GM12878 (cell line): Measurements from ENCODE around the gene NFATC1. TPM values are rescaled to one million over a fixed set of nuclear protein-coding genes. Genes with fewer than 3 reads are reported as not detected.

Experiments
- ATAC-seq: fragments of 200-7000 bp; cut with Tn5 transposase; 3 replicates; pipeline ENCODE4 v1.9.1; 2020; ENCODE audit warnings: mild to moderate bottlenecking, moderate library complexity
- BruUV-seq: library from RNA; stranded (reverse); fragments of 400-500 nt; replicated peaks from 2 replicates; lab custom pipeline; 2021; lab: Mats Ljungman, UMichigan
- CTCF ChIA-PET: fragments of 300-600 bp; sonication (Branson Sonifier 250); formaldehyde crosslinking; extraction: SDS; loops from one replicate; lab custom pipeline; 2021; ENCODE audit warnings: inconsistent platforms; lab: Yijun Ruan, JAX
- POLR2A ChIA-PET: fragments of 350-600 bp; formaldehyde crosslinking; extraction: SDS; loops from one replicate; lab custom pipeline; 2021; ENCODE audit warnings: inconsistent platforms; lab: Charles Lee
- RAD21 ChIA-PET: fragments of 300-600 bp; sonication (Branson Sonifier 250); formaldehyde crosslinking; loops from one replicate; lab custom pipeline; 2023; ENCODE audit warnings: antibody characterized with exemption; ENCODE audit not compliant: unreplicated experiment; lab: Charles Lee
- SMC1A ChIA-PET: fragments of 300-600 bp; sonication (Branson Sonifier 250); formaldehyde crosslinking; loops from one replicate; lab custom pipeline; 2023; ENCODE audit not compliant: unreplicated experiment, uncharacterized antibody; lab: Charles Lee
- DNase-seq: peaks from one replicate; pipeline ENCODE4 v3.0.0-alpha.2; 2011; ENCODE audit warnings: low read depth, low spot score
- FAIRE-seq: peaks from 3 replicates; lab custom pipeline; 2011; peaks lifted over from hg19 to GRCh38; lab: Jason Lieb, UNC
- H2AFZ ChIP-seq: 2 replicates; pipeline ENCODE4 v1.6.0; 2011; ENCODE audit warnings: low read depth, low read length, control low read depth; ENCODE audit not compliant: control insufficient read depth
- H3K27ac ChIP-seq: 2 replicates; pipeline ENCODE4 v1.5.1; 2011; ENCODE audit warnings: control low read depth; ENCODE audit not compliant: control insufficient read depth, insufficient read depth
- H3K27me3 ChIP-seq, 2 experiments: replicated peaks in 1 of 2; 2 replicates each; pipeline versions ENCODE4 v1.6.0 to v1.6.1; 2011; ENCODE audit warnings: low read length in 1 of 2; ENCODE audit not compliant: control insufficient read depth in 2 of 2, insufficient read depth in 2 of 2
- H3K36me3 ChIP-seq, 2 experiments: 2 replicates each; pipeline ENCODE4 v1.5.1; 2011; ENCODE audit warnings: low read length in 1 of 2; ENCODE audit not compliant: control insufficient read depth in 2 of 2, insufficient read depth in 2 of 2
- H3K4me1 ChIP-seq: 2 replicates; pipeline ENCODE4 v1.6.1; 2011; ENCODE audit warnings: mild to moderate bottlenecking, low read length, moderate library complexity, mixed read lengths; ENCODE audit not compliant: control insufficient read depth, insufficient read depth
- H3K4me2 ChIP-seq: 2 replicates; pipeline ENCODE4 v1.6.0; 2011; ENCODE audit warnings: control low read depth; ENCODE audit not compliant: control insufficient read depth, insufficient read depth
- H3K4me3 ChIP-seq: fragments of 200-600 bp; sonication (generic); 2 replicates; pipeline ENCODE4 v1.5.1; 2016
- H3K79me2 ChIP-seq: 2 replicates; pipeline ENCODE4 v1.6.0; 2011; ENCODE audit warnings: low read length; ENCODE audit not compliant: control insufficient read depth, insufficient read depth
- H3K9ac ChIP-seq: 2 replicates; pipeline ENCODE4 v1.8.0; 2011; ENCODE audit warnings: low read length, control low read depth, mixed read lengths; ENCODE audit not compliant: control insufficient read depth, insufficient read depth
- H3K9me3 ChIP-seq: replicated peaks from 3 replicates; pipeline ENCODE4 v1.5.1; 2011; ENCODE audit warnings: mild to moderate bottlenecking, low read length; ENCODE audit not compliant: control insufficient read depth, insufficient read depth
- H4K20me1 ChIP-seq: 2 replicates; pipeline ENCODE4 v1.6.0; 2011; ENCODE audit not compliant: control insufficient read depth, insufficient read depth
- DPF2 ChIP-seq: fragments of 450-650 bp; IDR thresholded peaks from 2 replicates; pipeline ENCODE4 v1.6.1; 2017; ENCODE audit warnings: mild to moderate bottlenecking
- IRF4 ChIP-seq: IDR thresholded peaks from 2 replicates; pipeline ENCODE4 v1.6.1; 2011; ENCODE audit warnings: low read depth, low read length
- KLF5 ChIP-seq: fragments of 450-650 bp; IDR thresholded peaks from 2 replicates; pipeline ENCODE4 v1.6.1; 2014; ENCODE audit warnings: mild to moderate bottlenecking; ENCODE audit not compliant: partially characterized antibody
- NKRF ChIP-seq: fragments of 450-650 bp; conservative IDR thresholded peaks from 2 replicates; pipeline ENCODE4 v1.6.1; 2017; ENCODE audit warnings: mild to moderate bottlenecking, moderate library complexity
- NR2F1 ChIP-seq: fragments of 450-650 bp; conservative IDR thresholded peaks from 2 replicates; pipeline ENCODE4 v1.6.1; 2017; ENCODE audit warnings: mild to moderate bottlenecking
- POLR2AphosphoS5 ChIP-seq: IDR thresholded peaks from 2 replicates; pipeline ENCODE4 v1.6.1; 2011; ENCODE audit warnings: mild to moderate bottlenecking, low read length, inconsistent platforms
- RCOR1 ChIP-seq: conservative IDR thresholded peaks from 2 replicates; pipeline ENCODE4 v1.6.1; 2012; ENCODE audit warnings: low read depth, low read length, improper control_type of control experiment
- SIN3A ChIP-seq: IDR thresholded peaks from 2 replicates; pipeline ENCODE4 v1.6.1; 2012; ENCODE audit warnings: low read depth, low read length, improper control_type of control experiment
- SIX5 ChIP-seq: IDR thresholded peaks from 2 replicates; pipeline ENCODE4 v1.6.1; 2011; ENCODE audit warnings: mild to moderate bottlenecking, low read depth, low read length, moderate library complexity; ENCODE audit not compliant: severe bottlenecking
- STAT3 ChIP-seq: IDR thresholded peaks from 2 replicates; pipeline ENCODE4 v1.6.1; 2011; ENCODE audit warnings: low read depth, low read length, improper control_type of control experiment
- WGBS: methylation state at CpG from one replicate; pipeline ENCODE4 v1.1.6; 2016; ENCODE audit warnings: low lambda C conversion rate; ENCODE audit not compliant: insufficient replicate concordance, insufficient coverage; ENCODE audit errors: missing lambda C conversion rate; 5-methylcytosine and 5-hydroxymethylcytosine counted together
- in situ Hi-C: fragments of 300-500 bp; cut with MboI; formaldehyde crosslinking; loops from 9 replicates; pipeline ENCODE4 v1.14.3; 2018; ENCODE audit warnings: mixed read lengths
- intact Hi-C: fragments of 100-400 bp; cut with micrococcal nuclease; formaldehyde crosslinking; loops from one replicate; pipeline ENCODE4 v1.14.2; 2022; ENCODE audit not compliant: unreplicated experiment
- polyA plus RNA-seq, 11 experiments: library from polyadenylated mRNA; depleted of rRNA in 4 of 11; unstranded in 6 of 11; stranded (reverse) in 5 of 11; fragments of >200 nt; fragmentation: Nextera tagmentation in 4 of 11; fragmentation: Illumina TruSeq in 1 of 11; extraction: Ambion mirVana in 4 of 11; extraction: Trizol in 1 of 11; gene quantifications; 1 replicate in 1 of 11; 2 replicates in 10 of 11; pipeline versions ENCODE4 v1.2.1 to v1.2.3, GENCODE V29; 2011 to 2016; ENCODE audit warnings: inconsistent platforms in 2 of 11, missing spikeins in 2 of 11, low read depth in 1 of 11
- total RNA-seq, 4 experiments: library from RNA; depleted of rRNA in 3 of 4; stranded (reverse); fragments of >200 nt in 3 of 4; fragmentation: Illumina TruSeq in 1 of 4; extraction: Trizol in 1 of 4; gene quantifications; 2 replicates each; pipeline versions ENCODE4 v1.2.1 to v1.2.3, GENCODE V29; 2013 to 2021
- TF ChIP-seq, protein P1 (sequence below): fragments of 450-650 bp; IDR thresholded peaks from 2 replicates; pipeline ENCODE4 v1.6.1; 2018; ENCODE audit warnings: mild to moderate bottlenecking, low read depth, moderate library complexity; ENCODE audit not compliant: partially characterized antibody
- TF ChIP-seq, protein P2 (sequence below): fragments of 450-650 bp; IDR thresholded peaks from 2 replicates; pipeline ENCODE4 v1.6.1; 2017; ENCODE audit warnings: borderline replicate concordance

Gene NFATC1
- total and polyA plus RNA-seq, 10 of the 15 experiments (the other 5 are each of a cell fraction or from before 2014, with no cell fraction given), result 0.84 to 20.8 (median 5.1) TPM

- TF ChIP-seq IRF4 (0 out of 2 replicates have a peak, but pooled peaks have one; percentile 25), NKRF (0 out of 2 replicates have a peak, but pooled peaks have one; percentile 38), SIN3A (0 out of 2 replicates have a peak, but pooled peaks have one; percentile 27), SIX5 (no peak)
Measured at GRCh38 chr18:79378536-79379250, 17.0 kb upstream of the NFATC1 start (continued).

DNA sequence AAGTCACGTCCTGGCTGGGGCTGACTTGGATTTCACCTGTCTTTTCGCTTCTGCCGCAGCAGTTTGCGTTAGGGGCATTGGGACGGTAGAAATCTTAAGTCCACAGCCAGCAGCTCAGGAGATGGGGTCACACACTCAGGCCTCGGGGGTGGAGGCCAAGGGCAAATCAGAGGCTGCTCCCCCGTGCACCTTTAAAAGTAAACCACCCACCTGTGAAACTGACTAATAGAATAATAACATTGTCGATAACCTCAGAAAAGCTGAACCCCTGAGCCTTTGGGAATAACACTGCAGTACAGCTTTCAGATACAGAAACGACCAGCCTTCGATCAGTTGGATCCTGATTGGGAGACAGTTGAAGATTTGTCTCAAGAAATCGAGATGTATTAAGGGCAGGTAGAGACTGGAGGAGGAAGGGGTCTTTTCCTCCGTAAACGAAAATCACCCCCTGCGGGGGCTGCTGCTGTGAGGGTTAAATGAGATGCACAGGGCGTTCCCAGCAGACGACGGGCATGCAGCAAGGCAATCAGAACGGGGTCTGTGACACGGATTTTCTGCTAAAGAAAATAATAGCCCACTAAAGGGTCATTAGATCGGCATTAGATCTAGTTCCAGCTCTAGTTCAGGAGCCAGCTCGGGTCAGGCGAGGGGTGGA, 16.4 kb upstream of the NFATC1 start:
- peaks cover 0 to 6% of the 10 kb centered on the region in 2 experiments; a peak in 2 of 4 replicates for H3K36me3 ChIP-seq
- ChIA-PET RAD21 (interaction anchor here (0.8 to 4.0 kb wide), 7 partner anchors 9 to 264 kb away, joined by 3 to 28 read pairs (median 5); no protein-coding TSS in a partner anchor), POLR2A (no interaction called here), SMC1A (interaction anchor here (0.8 to 3.0 kb wide), 14 partner anchors 9 to 779 kb away, joined by 3 to 14 read pairs (median 4); no protein-coding TSS in a partner anchor), CTCF (interaction anchor here (0.7 to 6.4 kb wide), 23 partner anchors 10 to 780 kb away, joined by 3 to 48 read pairs (median 5); no protein-coding TSS in a partner anchor)
- BruUV-seq, result no TSS peak
- no peak overlapping the region for H2AFZ ChIP-seq
- no peaks in the 10 kb centered on the region for H3K27me3 ChIP-seq
- no peak for DNase-seq
- intact Hi-C loops (loop anchor here (1.0 to 5.0 kb wide), 2 partner anchors 265 to 778 kb away; no protein-coding TSS in a partner anchor), in situ Hi-C loops (loop anchor here (5.0 kb wide), 2 partner anchors 158 to 263 kb away; no protein-coding TSS in a partner anchor)
- FAIRE-seq, result no peak
- no peak overlapping the region; the same call in 1 of the 2 replicates for H3K27ac ChIP-seq
- H3K4me2 ChIP-seq, result peak overlapping the region; percentile 11; the same call in 1 of the 2 replicates
- H3K4me3 ChIP-seq, result no peak overlapping the region
- no peak overlapping the region for H3K9ac ChIP-seq
- H3K9me3 ChIP-seq, result no peaks in the 10 kb centered on the region
- H3K79me2 ChIP-seq, result no peaks in the 10 kb centered on the region
- 53% methylated on average over 22 of the region's 22 CpGs for WGBS
- no peaks in the 10 kb centered on the region for H4K20me1 ChIP-seq
- peaks cover 8% of the 10 kb centered on the region for H3K4me1 ChIP-seq
- ATAC-seq, result no peak
- TF ChIP-seq RCOR1, result 0 out of 2 replicates have a peak, but pooled peaks have one; percentile 6
- TF ChIP-seq STAT3, result peak; percentile 90; the same call in 1 of the 2 replicates
- 0 out of 2 replicates have a peak, but pooled peaks have one; percentile 30 for TF ChIP-seq DPF2
- no peak for TF ChIP-seq POLR2AphosphoS5
- TF ChIP-seq, protein P1, sequence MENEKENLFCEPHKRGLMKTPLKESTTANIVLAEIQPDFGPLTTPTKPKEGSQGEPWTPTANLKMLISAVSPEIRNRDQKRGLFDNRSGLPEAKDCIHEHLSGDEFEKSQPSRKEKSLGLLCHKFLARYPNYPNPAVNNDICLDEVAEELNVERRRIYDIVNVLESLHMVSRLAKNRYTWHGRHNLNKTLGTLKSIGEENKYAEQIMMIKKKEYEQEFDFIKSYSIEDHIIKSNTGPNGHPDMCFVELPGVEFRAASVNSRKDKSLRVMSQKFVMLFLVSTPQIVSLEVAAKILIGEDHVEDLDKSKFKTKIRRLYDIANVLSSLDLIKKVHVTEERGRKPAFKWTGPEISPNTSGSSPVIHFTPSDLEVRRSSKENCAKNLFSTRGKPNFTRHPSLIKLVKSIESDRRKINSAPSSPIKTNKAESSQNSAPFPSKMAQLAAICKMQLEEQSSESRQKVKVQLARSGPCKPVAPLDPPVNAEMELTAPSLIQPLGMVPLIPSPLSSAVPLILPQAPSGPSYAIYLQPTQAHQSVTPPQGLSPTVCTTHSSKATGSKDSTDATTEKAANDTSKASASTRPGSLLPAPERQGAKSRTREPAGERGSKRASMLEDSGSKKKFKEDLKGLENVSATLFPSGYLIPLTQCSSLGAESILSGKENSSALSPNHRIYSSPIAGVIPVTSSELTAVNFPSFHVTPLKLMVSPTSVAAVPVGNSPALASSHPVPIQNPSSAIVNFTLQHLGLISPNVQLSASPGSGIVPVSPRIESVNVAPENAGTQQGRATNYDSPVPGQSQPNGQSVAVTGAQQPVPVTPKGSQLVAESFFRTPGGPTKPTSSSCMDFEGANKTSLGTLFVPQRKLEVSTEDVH, result no peak
- TF ChIP-seq, protein P2, sequence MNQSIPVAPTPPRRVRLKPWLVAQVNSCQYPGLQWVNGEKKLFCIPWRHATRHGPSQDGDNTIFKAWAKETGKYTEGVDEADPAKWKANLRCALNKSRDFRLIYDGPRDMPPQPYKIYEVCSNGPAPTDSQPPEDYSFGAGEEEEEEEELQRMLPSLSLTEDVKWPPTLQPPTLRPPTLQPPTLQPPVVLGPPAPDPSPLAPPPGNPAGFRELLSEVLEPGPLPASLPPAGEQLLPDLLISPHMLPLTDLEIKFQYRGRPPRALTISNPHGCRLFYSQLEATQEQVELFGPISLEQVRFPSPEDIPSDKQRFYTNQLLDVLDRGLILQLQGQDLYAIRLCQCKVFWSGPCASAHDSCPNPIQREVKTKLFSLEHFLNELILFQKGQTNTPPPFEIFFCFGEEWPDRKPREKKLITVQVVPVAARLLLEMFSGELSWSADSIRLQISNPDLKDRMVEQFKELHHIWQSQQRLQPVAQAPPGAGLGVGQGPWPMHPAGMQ, result no peak
- TF ChIP-seq NR2F1, result peak; percentile 39; the same call in 1 of the 2 replicates
- peak; percentile 43 for TF ChIP-seq KLF5
